Sciatic nerve (tissue), 2 donors: ENCODE data around the gene SCP2. TPM values are rescaled to one million over a fixed set of nuclear protein-coding genes. Genes with fewer than 3 reads are reported as not detected.

Source experiments
- ATAC-seq: fragments of 200-7000 bp; cut with Tn5 transposase; one replicate; pipeline ENCODE4 v1.9.1; 2020; ENCODE audit warnings: mild to moderate bottlenecking, moderate library complexity
- DNase-seq: peaks from one replicate; pipeline ENCODE4 v3.0.0-alpha.2; 2020; ENCODE audit warnings: low spot score
- intact Hi-C: fragments of 100-400 bp; cut with DNase I; formaldehyde crosslinking; loops from one replicate; pipeline ENCODE4 v1.14.2; 2022
- total RNA-seq: library from RNA; stranded (reverse); fragmentation: NEBNext Ultra II Directional; extraction: Animal tissue kit (Norgen Biotek cat#: 25700); gene quantifications from one replicate; pipeline ENCODE4 v1.2.1, GENCODE V29; 2021
- donor health status: DM: no; HTN: no; CAD: no.
- donor health status: DM: no; HTN: no; CAD: no.

Gene SCP2
- total RNA-seq, 1 donor from 2014 or later, result 109 TPM

GRCh38 chr1:53073868-53074311, 146.8 kb downstream of the SCP2 start:
- ATAC-seq, result peak; percentile 80
- peak; percentile 77 for DNase-seq
- intact Hi-C loops, result loop anchor here (10.0 kb wide), 1 partner anchor 111 kb away; no protein-coding TSS in a partner anchor

GRCh38 chr1:53074313-53075154, 147.5 kb downstream of the SCP2 start:
- DNase-seq, result peak; percentile 53
- intact Hi-C loops, result loop anchor here (10.0 kb wide), 1 partner anchor 110 kb away; no protein-coding TSS in a partner anchor
- no peak for ATAC-seq

- no peak for ATAC-seq
- intact Hi-C loops, result loop anchor here (10.0 kb wide), 1 partner anchor 110 kb away; no protein-coding TSS in a partner anchor
- peak; percentile 50 for DNase-seq
Observed at GRCh38 chr1:53075206-53075605, 148.1 kb downstream of the SCP2 start.

GRCh38 chr1:53075761-53076163, 148.7 kb downstream of the SCP2 start:
- DNase-seq, result peak; percentile 67
- intact Hi-C loops, result loop anchor here (10.0 kb wide), 1 partner anchor 109 kb away; no protein-coding TSS in a partner anchor
- ATAC-seq, result peak; percentile 1

GRCh38 chr1:53076165-53076564, 149.1 kb downstream of the SCP2 start:
- ATAC-seq (no peak), DNase-seq (peak; percentile 55)
- intact Hi-C loops, result loop anchor here (10.0 kb wide), 1 partner anchor 109 kb away; no protein-coding TSS in a partner anchor

- DNase-seq (peak; percentile 59), ATAC-seq (no peak)
- intact Hi-C loops, result loop anchor here (10.0 kb wide), 1 partner anchor 108 kb away; no protein-coding TSS in a partner anchor
Observed at GRCh38 chr1:53076721-53077598, 149.9 kb downstream of the SCP2 start.

- DNase-seq, result no peak
Observed at GRCh38 chr1:53077599-53077965, 150.5 kb downstream of the SCP2 start.

GRCh38 chr1:53078333-53079101, 151.4 kb downstream of the SCP2 start:
- DNase-seq, result no peak
- intact Hi-C loops, result loop anchor here (10.0 kb wide), 1 partner anchor 106 kb away; no protein-coding TSS in a partner anchor

More at GRCh38 chr1:53077599-53077965, 150.5 kb downstream of the SCP2 start:
- intact Hi-C loops, result loop anchor here (10.0 kb wide), 1 partner anchor 107 kb away; no protein-coding TSS in a partner anchor
- no peak for ATAC-seq

GRCh38 chr1:53079251-53079650, 152.2 kb downstream of the SCP2 start:
- ATAC-seq (no peak), DNase-seq (no peak)
- intact Hi-C loops, result loop anchor here (10.0 kb wide), 1 partner anchor 106 kb away; no protein-coding TSS in a partner anchor

More at GRCh38 chr1:53078333-53079101, 151.4 kb downstream of the SCP2 start:
- no peak for ATAC-seq

- intact Hi-C loops, result no loop called here
- DNase-seq, result no peak
- ATAC-seq, result no peak
Observed at GRCh38 chr1:53080041-53080440, 153.0 kb downstream of the SCP2 start.

- DNase-seq, result no peak
- intact Hi-C loops, result no loop called here
- ATAC-seq, result no peak
Observed at GRCh38 chr1:53080769-53081168, 153.7 kb downstream of the SCP2 start.

GRCh38 chr1:53081384-53082066, 154.4 kb downstream of the SCP2 start:
- intact Hi-C loops, result no loop called here
- ATAC-seq (no peak), DNase-seq (no peak)

GRCh38 chr1:53082826-53083455, 155.9 kb downstream of the SCP2 start:
- DNase-seq (no peak), ATAC-seq (no peak)
- intact Hi-C loops, result no loop called here

GRCh38 chr1:53083636-53084588, 156.8 kb downstream of the SCP2 start:
- intact Hi-C loops, result no loop called here
- no peak for ATAC-seq
- DNase-seq, result no peak

GRCh38 chr1:53084589-53084971, 157.5 kb downstream of the SCP2 start:
- intact Hi-C loops, result no loop called here
- ATAC-seq, result no peak
- no peak for DNase-seq

- DNase-seq (no peak), ATAC-seq (no peak)
- intact Hi-C loops, result no loop called here
Observed at GRCh38 chr1:53085405-53085804, 158.3 kb downstream of the SCP2 start.
